HEK293 (cell line): ENCODE measurements around the gene SREBF2.

Source experiments
- CTCF ChIA-PET: fragments of 350-600 bp; formaldehyde crosslinking; extraction: SDS; loops from one replicate; lab custom pipeline; 2021; ENCODE audit warnings: antibody characterized with exemption; lab: Yijun Ruan, JAX
- POLR2A ChIA-PET: fragments of 300-600 bp; formaldehyde crosslinking; extraction: SDS; loops from one replicate; lab custom pipeline; 2020; ENCODE audit warnings: antibody characterized with exemption, inconsistent platforms; lab: Yijun Ruan, JAX
- H3K27ac ChIP-seq: fragments of 200-500 bp; sonication (Bioruptor generic); 2 replicates; pipeline ENCODE4 v1.5.1; 2014; ENCODE audit warnings: low read depth, low read length, control low read depth, inconsistent platforms; ENCODE audit errors: extremely low read depth
- H3K36me3 ChIP-seq, 2 experiments: fragments of 200-500 bp in 1 of 2; sonication (Bioruptor generic) in 1 of 2; 1 replicate in 1 of 2; 2 replicates in 1 of 2; pipeline ENCODE4 v1.5.1; 2014 to 2017; ENCODE audit warnings: inconsistent platforms in 2 of 2, low read length in 2 of 2; ENCODE audit not compliant: control insufficient read depth in 2 of 2, insufficient read depth in 1 of 2
- H3K4me1 ChIP-seq: fragments of 200-500 bp; sonication (Bioruptor generic); 2 replicates; pipeline ENCODE4 v1.5.1; 2014; ENCODE audit warnings: mild to moderate bottlenecking, low read length, inconsistent platforms; ENCODE audit not compliant: control insufficient read depth, insufficient read depth
- H3K4me3 ChIP-seq: 2 replicates; pipeline ENCODE4 v1.5.1; 2011; ENCODE audit warnings: low read depth, mild to moderate bottlenecking, control low read depth, low read length, moderate library complexity
- H3K9me3 ChIP-seq: fragments of 200-500 bp; sonication (Bioruptor generic); 2 replicates; pipeline ENCODE4 v1.5.1; 2014; ENCODE audit warnings: low read depth, low read length, inconsistent platforms; ENCODE audit not compliant: control insufficient read depth, insufficient read depth
- GFI1B ChIP-seq: fragments of 450-650 bp; formaldehyde crosslinking; IDR thresholded peaks from 2 replicates; pipeline ENCODE4 v1.5.1; 2016; ENCODE audit warnings: missing biosample characterization, missing genetic modification characterization
- HOXC10 ChIP-seq: sonication (generic); formaldehyde crosslinking; IDR thresholded peaks from 2 replicates; pipeline ENCODE4 v1.8.1; 2023; ENCODE audit warnings: mild to moderate bottlenecking, missing genetic modification reagents
- PRDM1 ChIP-seq: fragments of 450-650 bp; formaldehyde crosslinking; IDR thresholded peaks from 2 replicates; pipeline ENCODE4; 2016; ENCODE audit warnings: missing biosample characterization, missing genetic modification characterization
- ZFHX2 ChIP-seq: fragments of 450-650 bp; formaldehyde crosslinking; conservative IDR thresholded peaks from 2 replicates; pipeline ENCODE4 v1.5.1; 2016; ENCODE audit warnings: missing biosample characterization, missing genetic modification characterization
- ZIC2 ChIP-seq: fragments of 450-650 bp; formaldehyde crosslinking; IDR thresholded peaks from 2 replicates; pipeline ENCODE4 v1.5.1; 2016; ENCODE audit warnings: missing biosample characterization, missing genetic modification characterization
- ZNF248 ChIP-seq: fragments of 450-650 bp; formaldehyde crosslinking; IDR thresholded peaks from 2 replicates; pipeline ENCODE4 v1.5.1; 2017; ENCODE audit warnings: missing biosample characterization, missing genetic modification characterization
- ZNF292 ChIP-seq: fragments of 450-650 bp; formaldehyde crosslinking; IDR thresholded peaks from 2 replicates; pipeline ENCODE4 v1.5.1; 2016; ENCODE audit warnings: low read depth, missing biosample characterization, missing genetic modification characterization, borderline replicate concordance
- ZNF341 ChIP-seq: fragments of 450-650 bp; formaldehyde crosslinking; IDR thresholded peaks from 2 replicates; pipeline ENCODE4; 2016; ENCODE audit warnings: low read depth, missing biosample characterization, missing genetic modification characterization
- ZNF548 ChIP-seq: fragments of 450-650 bp; formaldehyde crosslinking; IDR thresholded peaks from 2 replicates; pipeline ENCODE4 v1.5.1; 2016; ENCODE audit warnings: missing biosample characterization, missing genetic modification characterization
- ZNF558 ChIP-seq: fragments of 450-650 bp; formaldehyde crosslinking; IDR thresholded peaks from 2 replicates; pipeline ENCODE4 v1.5.1; 2016; ENCODE audit warnings: missing biosample characterization, missing genetic modification characterization
- ZNF76 ChIP-seq: fragments of 450-650 bp; formaldehyde crosslinking; IDR thresholded peaks from 2 replicates; pipeline ENCODE4; 2016; ENCODE audit warnings: low read depth, missing biosample characterization, missing genetic modification characterization, borderline replicate concordance
- TF ChIP-seq, protein P1 (sequence below): fragments of 450-650 bp; formaldehyde crosslinking; IDR thresholded peaks from 2 replicates; pipeline ENCODE4 v1.5.1; 2017; ENCODE audit warnings: missing biosample characterization, missing genetic modification characterization
- TF ChIP-seq, protein P2 (sequence below): fragments of 450-650 bp; IDR thresholded peaks from 2 replicates; pipeline ENCODE4 v1.5.1; 2018; ENCODE audit warnings: missing biosample characterization, mild to moderate bottlenecking, missing genetic modification characterization
- TF ChIP-seq, protein P3 (sequence below): fragments of 450-650 bp; formaldehyde crosslinking; IDR thresholded peaks from 2 replicates; pipeline ENCODE4 v1.5.1; 2017; ENCODE audit warnings: missing biosample characterization, missing genetic modification characterization
- TF ChIP-seq, protein P4 (sequence below): fragments of 450-650 bp; formaldehyde crosslinking; IDR thresholded peaks from 2 replicates; pipeline ENCODE4 v1.5.1; 2017; ENCODE audit warnings: missing biosample characterization, missing genetic modification characterization
- TF ChIP-seq, protein P5 (sequence below): fragments of 450-650 bp; formaldehyde crosslinking; IDR thresholded peaks from 2 replicates; pipeline ENCODE4 v1.5.1; 2016; ENCODE audit warnings: missing biosample characterization, missing genetic modification characterization

Gene SREBF2

DNA sequence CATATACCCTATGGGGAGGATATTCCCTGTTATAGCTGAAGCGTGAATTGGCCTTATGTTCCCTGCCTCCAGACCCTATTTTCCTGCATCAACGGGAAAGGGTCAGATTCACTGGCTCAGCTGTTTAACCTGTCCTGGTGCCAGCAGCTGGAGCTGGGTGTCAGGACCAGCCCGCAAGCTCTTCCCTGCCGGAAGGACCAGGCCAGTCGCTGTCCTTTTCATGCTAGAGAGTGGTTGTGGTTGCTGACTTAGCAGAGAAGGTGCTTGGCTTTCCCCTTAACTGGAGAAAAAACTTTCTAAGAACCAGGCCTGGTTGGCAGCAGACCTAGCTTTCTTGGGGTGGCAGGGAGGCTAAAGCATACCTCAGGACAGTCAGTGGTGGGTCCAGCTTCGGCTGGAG is 5.2 kb upstream of the SREBF2 start:
- TF ChIP-seq PRDM1 (peak; percentile 84), ZNF292 (tag by site-specific recombination) (no peak), HOXC10 (CRISPR knock-in tag) (no peak)
- ChIA-PET CTCF (interaction anchor here (0.6 to 2.6 kb wide), 3 partner anchors 83 to 130 kb away, joined by 3 to 11 read pairs (median 4); no protein-coding TSS in a partner anchor), POLR2A (interaction anchor here (3.3 kb wide), 1 partner anchor 27 kb away, joined by 12 read pairs; the partner anchor contains the start of gene CCDC134)
- H3K27ac ChIP-seq, result no peak overlapping the region
- H3K4me3 ChIP-seq, result no peak overlapping the region
- no peaks in the 10 kb centered on the region for H3K9me3 ChIP-seq
- H3K36me3 ChIP-seq, result peaks cover 0 to 31% of the 10 kb centered on the region in 2 experiments; a peak in 1 of 3 replicates
- no peaks in the 10 kb centered on the region for H3K4me1 ChIP-seq

DNA sequence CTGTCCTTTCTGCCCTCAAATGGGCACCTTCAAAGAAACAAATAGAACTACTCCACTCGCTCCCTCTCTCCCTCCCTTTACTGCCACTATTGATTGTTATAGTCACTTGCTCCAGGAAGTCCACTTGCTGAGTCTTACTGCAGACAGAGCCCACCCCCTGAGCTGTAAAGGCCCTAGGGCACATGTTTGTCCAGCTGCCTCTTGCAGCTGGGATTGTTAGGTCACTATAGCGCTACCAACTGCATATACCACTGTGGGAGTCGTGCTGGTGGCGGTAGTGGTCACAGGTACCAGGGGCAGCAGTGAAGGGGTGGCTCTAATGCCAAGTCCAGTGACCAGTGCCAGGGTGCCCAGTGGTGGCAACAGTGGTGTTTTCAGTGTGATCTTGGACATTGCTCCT is 4.4 kb upstream of the SREBF2 start:
- CTCF ChIA-PET, result interaction anchor here (0.6 to 2.7 kb wide), 5 partner anchors 29 to 243 kb away, joined by 3 to 11 read pairs (median 4); no protein-coding TSS in a partner anchor
- Histone ChIP-seq H3K4me1 (no peaks in the 10 kb centered on the region), H3K9me3 (no peaks in the 10 kb centered on the region), H3K27ac (no peak overlapping the region), H3K4me3 (no peak overlapping the region), H3K36me3 (peaks cover 0 to 29% of the 10 kb centered on the region in 2 experiments; a peak in 1 of 3 replicates)
- TF ChIP-seq ZNF558 (tag by site-specific recombination) (no peak), ZIC2 (tag by site-specific recombination) (0 out of 2 replicates have a peak, but pooled peaks have one; percentile 27), ZNF341 (tag by site-specific recombination) (no peak)
- TF ChIP-seq, protein P1, sequence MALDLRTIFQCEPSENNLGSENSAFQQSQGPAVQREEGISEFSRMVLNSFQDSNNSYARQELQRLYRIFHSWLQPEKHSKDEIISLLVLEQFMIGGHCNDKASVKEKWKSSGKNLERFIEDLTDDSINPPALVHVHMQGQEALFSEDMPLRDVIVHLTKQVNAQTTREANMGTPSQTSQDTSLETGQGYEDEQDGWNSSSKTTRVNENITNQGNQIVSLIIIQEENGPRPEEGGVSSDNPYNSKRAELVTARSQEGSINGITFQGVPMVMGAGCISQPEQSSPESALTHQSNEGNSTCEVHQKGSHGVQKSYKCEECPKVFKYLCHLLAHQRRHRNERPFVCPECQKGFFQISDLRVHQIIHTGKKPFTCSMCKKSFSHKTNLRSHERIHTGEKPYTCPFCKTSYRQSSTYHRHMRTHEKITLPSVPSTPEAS (tag by site-specific recombination), result no peak
- POLR2A ChIA-PET, result no interaction called here

DNA sequence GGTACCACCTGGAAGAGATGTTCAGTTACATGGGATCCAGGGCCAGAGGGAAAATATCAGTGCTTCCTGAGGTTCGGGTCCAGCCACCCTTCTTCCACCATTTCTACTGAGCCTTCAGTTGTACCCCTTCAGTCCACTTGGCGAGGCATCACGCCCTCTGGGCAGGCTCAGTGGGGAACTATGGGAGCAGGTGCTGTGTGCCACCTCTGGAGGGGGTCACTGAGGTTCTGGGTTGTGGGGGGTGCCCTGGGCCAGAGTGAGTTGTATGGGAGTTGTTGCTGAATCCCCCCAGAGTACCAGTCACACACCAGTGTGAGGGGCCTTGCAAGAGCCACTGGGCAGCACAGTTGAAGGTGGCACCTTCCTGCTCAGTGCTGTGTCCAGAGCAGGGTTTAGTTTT is 2.7 kb upstream of the SREBF2 start:
- POLR2A ChIA-PET, result interaction anchor here (0.6 to 1.4 kb wide), 3 partner anchors 29 to 237 kb away, joined by 4 to 6 read pairs (median 5); partner anchors contain the start of gene CCDC134
- Histone ChIP-seq H3K27ac (no peak overlapping the region), H3K4me3 (no peak overlapping the region), H3K9me3 (no peaks in the 10 kb centered on the region), H3K36me3 (peaks cover 0 to 17% of the 10 kb centered on the region in 2 experiments; a peak in 2 of 3 replicates), H3K4me1 (peaks cover 3% of the 10 kb centered on the region; the same call in 1 of the 2 replicates)
- TF ChIP-seq, protein P2, sequence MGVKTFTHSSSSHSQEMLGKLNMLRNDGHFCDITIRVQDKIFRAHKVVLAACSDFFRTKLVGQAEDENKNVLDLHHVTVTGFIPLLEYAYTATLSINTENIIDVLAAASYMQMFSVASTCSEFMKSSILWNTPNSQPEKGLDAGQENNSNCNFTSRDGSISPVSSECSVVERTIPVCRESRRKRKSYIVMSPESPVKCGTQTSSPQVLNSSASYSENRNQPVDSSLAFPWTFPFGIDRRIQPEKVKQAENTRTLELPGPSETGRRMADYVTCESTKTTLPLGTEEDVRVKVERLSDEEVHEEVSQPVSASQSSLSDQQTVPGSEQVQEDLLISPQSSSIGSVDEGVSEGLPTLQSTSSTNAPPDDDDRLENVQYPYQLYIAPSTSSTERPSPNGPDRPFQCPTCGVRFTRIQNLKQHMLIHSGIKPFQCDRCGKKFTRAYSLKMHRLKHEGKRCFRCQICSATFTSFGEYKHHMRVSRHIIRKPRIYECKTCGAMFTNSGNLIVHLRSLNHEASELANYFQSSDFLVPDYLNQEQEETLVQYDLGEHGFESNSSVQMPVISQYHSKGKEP (tag by site-specific recombination), result no peak
- TF ChIP-seq ZNF76, result 0 out of 2 replicates have a peak, but pooled peaks have one; percentile 10
- TF ChIP-seq ZNF248 (tag by site-specific recombination), result no peak
- TF ChIP-seq, protein P3, sequence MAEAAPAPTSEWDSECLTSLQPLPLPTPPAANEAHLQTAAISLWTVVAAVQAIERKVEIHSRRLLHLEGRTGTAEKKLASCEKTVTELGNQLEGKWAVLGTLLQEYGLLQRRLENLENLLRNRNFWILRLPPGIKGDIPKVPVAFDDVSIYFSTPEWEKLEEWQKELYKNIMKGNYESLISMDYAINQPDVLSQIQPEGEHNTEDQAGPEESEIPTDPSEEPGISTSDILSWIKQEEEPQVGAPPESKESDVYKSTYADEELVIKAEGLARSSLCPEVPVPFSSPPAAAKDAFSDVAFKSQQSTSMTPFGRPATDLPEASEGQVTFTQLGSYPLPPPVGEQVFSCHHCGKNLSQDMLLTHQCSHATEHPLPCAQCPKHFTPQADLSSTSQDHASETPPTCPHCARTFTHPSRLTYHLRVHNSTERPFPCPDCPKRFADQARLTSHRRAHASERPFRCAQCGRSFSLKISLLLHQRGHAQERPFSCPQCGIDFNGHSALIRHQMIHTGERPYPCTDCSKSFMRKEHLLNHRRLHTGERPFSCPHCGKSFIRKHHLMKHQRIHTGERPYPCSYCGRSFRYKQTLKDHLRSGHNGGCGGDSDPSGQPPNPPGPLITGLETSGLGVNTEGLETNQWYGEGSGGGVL (tag by site-specific recombination), result peak; percentile 39; the same call in 1 of the 2 replicates
- CTCF ChIA-PET, result interaction anchor here (0.6 to 2.7 kb wide), 6 partner anchors 9 to 133 kb away, joined by 3 to 11 read pairs (median 3); no protein-coding TSS in a partner anchor

DNA sequence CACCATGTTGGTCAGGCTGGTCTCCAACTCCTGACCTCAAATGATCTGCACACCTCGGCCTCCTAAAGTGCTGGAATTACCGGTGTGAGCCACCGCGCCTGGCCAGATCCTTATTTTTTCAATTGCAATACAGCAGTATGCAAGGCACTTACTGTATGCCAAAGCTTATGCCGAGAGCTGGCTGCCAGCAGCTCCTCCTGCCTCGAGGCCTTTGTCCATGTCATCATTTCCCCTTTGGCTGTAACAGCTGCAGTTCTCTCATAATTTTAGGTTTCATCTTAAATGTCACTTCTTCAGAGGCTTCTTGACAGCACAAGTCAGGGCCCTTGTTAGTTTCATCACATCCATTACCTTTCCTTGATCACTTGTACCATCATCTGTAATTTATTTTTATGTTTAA is 1.5 kb upstream of the SREBF2 start:
- H3K4me1 ChIP-seq, result peaks cover 3% of the 10 kb centered on the region; the same call in 1 of the 2 replicates
- ChIA-PET POLR2A (interaction anchor here (1.3 kb wide), 1 partner anchor 31 kb away, joined by 6 read pairs; the partner anchor contains the start of gene CCDC134), CTCF (interaction anchor here (1.5 to 4.0 kb wide), 4 partner anchors 14 to 134 kb away, joined by 4 to 19 read pairs (median 8); no protein-coding TSS in a partner anchor)
- H3K36me3 ChIP-seq, result peaks cover 4 to 12% of the 10 kb centered on the region in 2 experiments
- H3K9me3 ChIP-seq, result no peaks in the 10 kb centered on the region
- no peak overlapping the region for H3K4me3 ChIP-seq
- H3K27ac ChIP-seq, result no peak overlapping the region; the same call in 1 of the 2 replicates
- TF ChIP-seq, protein P4, sequence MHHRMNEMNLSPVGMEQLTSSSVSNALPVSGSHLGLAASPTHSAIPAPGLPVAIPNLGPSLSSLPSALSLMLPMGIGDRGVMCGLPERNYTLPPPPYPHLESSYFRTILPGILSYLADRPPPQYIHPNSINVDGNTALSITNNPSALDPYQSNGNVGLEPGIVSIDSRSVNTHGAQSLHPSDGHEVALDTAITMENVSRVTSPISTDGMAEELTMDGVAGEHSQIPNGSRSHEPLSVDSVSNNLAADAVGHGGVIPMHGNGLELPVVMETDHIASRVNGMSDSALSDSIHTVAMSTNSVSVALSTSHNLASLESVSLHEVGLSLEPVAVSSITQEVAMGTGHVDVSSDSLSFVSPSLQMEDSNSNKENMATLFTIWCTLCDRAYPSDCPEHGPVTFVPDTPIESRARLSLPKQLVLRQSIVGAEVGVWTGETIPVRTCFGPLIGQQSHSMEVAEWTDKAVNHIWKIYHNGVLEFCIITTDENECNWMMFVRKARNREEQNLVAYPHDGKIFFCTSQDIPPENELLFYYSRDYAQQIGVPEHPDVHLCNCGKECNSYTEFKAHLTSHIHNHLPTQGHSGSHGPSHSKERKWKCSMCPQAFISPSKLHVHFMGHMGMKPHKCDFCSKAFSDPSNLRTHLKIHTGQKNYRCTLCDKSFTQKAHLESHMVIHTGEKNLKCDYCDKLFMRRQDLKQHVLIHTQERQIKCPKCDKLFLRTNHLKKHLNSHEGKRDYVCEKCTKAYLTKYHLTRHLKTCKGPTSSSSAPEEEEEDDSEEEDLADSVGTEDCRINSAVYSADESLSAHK (tag by site-specific recombination), result no peak
- TF ChIP-seq ZFHX2 (tag by site-specific recombination), result no peak
- TF ChIP-seq ZNF548 (tag by site-specific recombination), result no peak
- no peak for TF ChIP-seq GFI1B (tag by site-specific recombination)
- TF ChIP-seq, protein P5, sequence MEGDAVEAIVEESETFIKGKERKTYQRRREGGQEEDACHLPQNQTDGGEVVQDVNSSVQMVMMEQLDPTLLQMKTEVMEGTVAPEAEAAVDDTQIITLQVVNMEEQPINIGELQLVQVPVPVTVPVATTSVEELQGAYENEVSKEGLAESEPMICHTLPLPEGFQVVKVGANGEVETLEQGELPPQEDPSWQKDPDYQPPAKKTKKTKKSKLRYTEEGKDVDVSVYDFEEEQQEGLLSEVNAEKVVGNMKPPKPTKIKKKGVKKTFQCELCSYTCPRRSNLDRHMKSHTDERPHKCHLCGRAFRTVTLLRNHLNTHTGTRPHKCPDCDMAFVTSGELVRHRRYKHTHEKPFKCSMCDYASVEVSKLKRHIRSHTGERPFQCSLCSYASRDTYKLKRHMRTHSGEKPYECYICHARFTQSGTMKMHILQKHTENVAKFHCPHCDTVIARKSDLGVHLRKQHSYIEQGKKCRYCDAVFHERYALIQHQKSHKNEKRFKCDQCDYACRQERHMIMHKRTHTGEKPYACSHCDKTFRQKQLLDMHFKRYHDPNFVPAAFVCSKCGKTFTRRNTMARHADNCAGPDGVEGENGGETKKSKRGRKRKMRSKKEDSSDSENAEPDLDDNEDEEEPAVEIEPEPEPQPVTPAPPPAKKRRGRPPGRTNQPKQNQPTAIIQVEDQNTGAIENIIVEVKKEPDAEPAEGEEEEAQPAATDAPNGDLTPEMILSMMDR (tag by site-specific recombination), result no peak
